Vagina (tissue), 2 donors: ENCODE results near the gene DPH3.

Experiments used
- CTCF ChIP-seq, 3 experiments: fragments of 450-650 bp in 2 of 3; fragments of 200-600 bp in 1 of 3; sonication (generic) in 1 of 3; IDR thresholded peaks; one replicate each; pipeline ENCODE4 v1.5.1; 2017 to 2019; ENCODE audit warnings: antibody characterized with exemption in 3 of 3, mild to moderate bottlenecking in 2 of 3, moderate library complexity in 2 of 3
- POLR2A ChIP-seq, 2 donors: fragments of 450-650 bp; IDR thresholded peaks; one replicate each; pipeline ENCODE4 v1.6.1; 2017; ENCODE audit warnings: antibody characterized with exemption in 2 of 2, mild to moderate bottlenecking in 2 of 2, moderate library complexity in 2 of 2

GRCh38 chr3:16289144-16289889 lies 24.6 kb upstream of the DPH3 start:
- TF ChIP-seq CTCF (IDR thresholded peaks at IDR 0.05) (no peak), POLR2A (IDR thresholded peaks at IDR 0.05) (no peak)
